Measurements from ENCODE around the gene STXBP6. TPM values are rescaled to one million over a fixed set of nuclear protein-coding genes. Genes with fewer than 3 reads are reported as not detected.
"Not testable (repeated sequence)": the region's sequence is repeated elsewhere in the genome, so short reads cannot be mapped to it uniquely, and the experiment has no call there.

Gene STXBP6
- total RNA-seq, 1 experiment from 2014 or later, result 36.9 TPM

DNA sequence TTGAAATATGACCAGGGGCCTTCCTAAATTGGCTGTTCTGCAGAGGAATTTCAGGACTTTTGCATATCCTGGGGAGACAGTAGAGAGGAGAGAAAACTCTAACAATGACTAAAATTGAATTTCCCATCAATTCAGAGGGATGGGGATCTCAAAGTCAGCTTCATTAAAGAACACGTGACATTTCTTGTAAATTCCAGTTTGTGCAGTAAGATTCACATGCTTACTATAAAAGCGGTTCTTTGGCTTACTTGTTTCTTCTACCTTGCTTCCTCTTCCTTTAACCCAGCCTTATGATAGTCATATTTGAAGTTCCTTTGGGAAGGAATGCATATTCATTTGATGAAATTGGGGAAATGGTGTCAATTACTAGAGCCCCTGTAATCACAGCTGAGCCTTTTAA lies 272.3 kb downstream of the STXBP6 start:
- no peak for DNase-seq (ENCODE audit: extremely low read depth, low read depth)

- no peak for DNase-seq (ENCODE audit: extremely low read depth, low read depth)
These were observed 274.0 kb downstream of the STXBP6 start for GRCh38 chr14:24775950-24776349.

DNA sequence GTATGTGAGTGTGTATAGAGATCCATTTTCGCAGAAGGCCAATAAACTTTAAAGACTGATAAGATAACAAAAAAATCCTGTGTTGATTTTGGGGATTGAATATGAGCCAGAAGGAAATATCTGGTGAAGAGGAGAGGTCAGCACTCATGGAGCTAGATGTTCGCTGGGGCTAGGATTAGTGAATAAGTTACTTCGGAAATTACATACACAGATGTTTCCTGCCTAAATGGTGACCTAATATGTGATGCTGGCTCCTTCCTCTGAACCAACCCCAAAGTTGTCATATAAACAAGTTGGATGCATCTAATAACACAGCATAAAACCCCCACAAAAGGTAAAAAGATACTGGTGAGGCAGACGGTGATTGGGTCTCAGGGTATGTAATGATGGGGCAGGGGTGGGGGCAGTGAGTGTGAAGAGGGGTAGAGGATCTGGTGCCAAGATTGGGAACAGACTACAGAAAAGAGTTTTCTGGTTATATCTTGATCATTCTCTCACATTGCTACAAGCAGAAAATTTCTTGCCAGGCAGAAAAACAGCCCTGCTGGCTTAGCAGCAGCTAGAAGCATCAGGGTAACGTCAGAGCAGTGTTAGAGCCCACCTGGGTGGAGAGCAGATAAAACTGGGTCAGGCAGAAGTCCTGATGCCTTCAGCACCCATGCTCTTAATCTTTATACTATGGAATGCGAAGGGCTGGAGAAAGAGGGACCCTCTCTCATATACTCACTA lies 275.6 kb downstream of the STXBP6 start:
- DNase-seq (ENCODE audit: extremely low read depth, low read depth), result no peak

GRCh38 chr14:24773564-24773963 lies 276.4 kb downstream of the STXBP6 start:
- not testable (repeated sequence) for DNase-seq (ENCODE audit: extremely low read depth, low read depth)

DNA sequence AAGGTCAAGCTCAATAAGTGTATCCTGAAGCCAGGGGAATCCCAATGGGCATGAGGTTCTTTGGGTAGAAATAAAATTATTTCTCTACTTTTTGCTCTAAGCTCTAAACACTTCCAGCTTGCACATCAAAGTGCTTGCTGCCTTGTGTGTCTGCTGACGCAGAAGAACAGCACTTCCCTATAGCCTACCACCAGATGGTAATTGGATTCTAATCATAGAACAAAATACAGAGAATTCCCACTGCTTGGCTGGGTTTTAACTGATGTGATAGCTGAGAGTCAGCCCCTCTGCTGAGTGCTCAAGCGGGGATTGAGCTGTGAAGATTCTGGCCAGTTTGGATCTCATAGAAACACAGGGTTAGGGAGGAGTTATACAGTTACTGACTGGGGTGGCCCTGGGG lies 283.5 kb downstream of the STXBP6 start:
- DNase-seq (ENCODE audit: extremely low read depth, low read depth), result no peak

DNA sequence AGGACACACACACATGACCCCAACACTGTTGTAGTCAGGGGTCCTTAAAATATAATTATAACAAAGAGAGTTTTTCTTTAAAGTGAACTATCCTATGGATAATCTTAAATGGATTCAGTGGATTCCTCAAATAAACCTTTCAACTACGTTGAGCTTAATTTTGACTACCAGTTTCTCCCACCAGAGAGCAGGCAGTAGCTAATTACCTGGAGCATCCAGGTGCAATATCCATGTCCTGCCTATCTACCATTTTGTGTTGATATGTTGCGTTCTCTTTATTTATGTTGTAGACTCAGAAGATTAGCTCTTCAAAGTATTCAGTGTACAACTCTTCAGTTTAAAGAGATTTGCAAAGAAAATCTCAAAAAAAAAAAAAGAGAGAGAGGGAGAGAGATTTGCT lies 288.8 kb downstream of the STXBP6 start:
- no peak for DNase-seq (ENCODE audit: extremely low read depth, low read depth)

Data from NCI-H460 (cell line).